Muscle of leg (tissue), 11 donors: Measurements from ENCODE around the gene HBG2. TPM values are rescaled to one million over a fixed set of nuclear protein-coding genes. Genes with fewer than 3 reads are reported as not detected.
A peak's percentile ranks its signal among the peaks of the same experiment; 100 is the strongest.

ENCODE experiments used
- DNase-seq: peaks from one replicate; pipeline ENCODE4 v3.0.0; 2013
- H3K27ac ChIP-seq: one replicate; pipeline ENCODE4 v1.5.1; 2013; ENCODE audit warnings: mild to moderate bottlenecking, low read length, control low read depth
- H3K27me3 ChIP-seq: one replicate; pipeline ENCODE4 v1.6.1; 2013; ENCODE audit warnings: low read length; ENCODE audit not compliant: control insufficient read depth, insufficient read depth
- H3K36me3 ChIP-seq: one replicate; pipeline ENCODE4 v1.6.1; 2013; ENCODE audit warnings: low read length; ENCODE audit not compliant: control insufficient read depth, insufficient read depth
- H3K4me1 ChIP-seq: one replicate; pipeline ENCODE4 v1.6.1; 2013; ENCODE audit warnings: low read length; ENCODE audit not compliant: control insufficient read depth, insufficient read depth
- H3K4me3 ChIP-seq: one replicate; pipeline ENCODE4 v1.5.1; 2013; ENCODE audit warnings: low read length, control low read depth
- H3K9me3 ChIP-seq: replicated peaks from 2 replicates; pipeline ENCODE4 v1.6.1; 2013; ENCODE audit warnings: low read depth, low read length; ENCODE audit not compliant: control insufficient read depth
- WGBS: methylation state at CpG from one replicate; pipeline ENCODE4 v1.1.5; 2013; ENCODE audit warnings: missing lambda C conversion rate; ENCODE audit not compliant: insufficient coverage; 5-methylcytosine and 5-hydroxymethylcytosine counted together
- polyA plus RNA-seq, 8 donors: library from polyadenylated mRNA; unstranded; fragments of 120-200 nt; gene quantifications; one replicate each; pipeline versions ENCODE4 v1.2.1 to v1.2.3, GENCODE V29; 2013; ENCODE audit warnings: inconsistent platforms in 1 of 8, low replicate concordance in 1 of 8; ENCODE audit not compliant: insufficient read length in 8 of 8, insufficient read depth in 1 of 8
- total RNA-seq: library from RNA; stranded (reverse); fragments of 120-200 nt; gene quantifications from one replicate; pipeline ENCODE4 v1.2.4, GENCODE V29; 2013

The HBG2 gene
- total and polyA plus RNA-seq, 9 donors = 2,843 to 13,943 (median 7,757) TPM

- Histone ChIP-seq H3K4me3 (no peak overlapping the region), H3K27ac (no peak overlapping the region), H3K27me3 (no peaks in the 10 kb centered on the region), H3K4me1 (no peaks in the 10 kb centered on the region), H3K9me3 (no peaks in the 10 kb centered on the region), H3K36me3 (no peaks in the 10 kb centered on the region)
- DNase-seq = no peak
- WGBS = 80% methylated on average over 3 of the region's 6 CpGs
Measured at GRCh38 chr11:5224538-5225479, 29.8 kb downstream of the HBG2 start.

DNA sequence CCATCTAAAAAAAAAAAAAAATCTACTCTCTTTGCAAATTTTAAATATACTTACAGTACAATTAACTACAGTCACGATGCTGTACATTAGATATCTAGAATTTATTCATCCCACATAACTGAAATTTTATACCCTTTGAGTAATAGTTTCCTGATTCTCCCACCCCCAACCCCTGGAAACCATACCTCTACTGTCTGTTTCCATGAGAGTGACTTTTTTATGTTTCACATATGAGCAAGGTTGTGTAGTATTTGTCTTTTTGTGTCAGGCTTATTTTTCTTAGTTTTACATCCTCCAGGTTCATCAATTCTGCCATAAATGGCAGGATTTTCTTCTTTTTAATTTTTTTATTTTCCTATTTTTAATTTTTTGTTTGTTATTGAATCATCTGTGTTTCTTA lies 30.9 kb downstream of the HBG2 start:
- Histone ChIP-seq H3K4me1 (no peaks in the 10 kb centered on the region), H3K36me3 (no peaks in the 10 kb centered on the region), H3K9me3 (no peaks in the 10 kb centered on the region), H3K27me3 (no peaks in the 10 kb centered on the region), H3K4me3 (no peak overlapping the region), H3K27ac (no peak overlapping the region)
- no peak for DNase-seq
- 80% methylated on average over 1 of the region's 1 CpG for WGBS

- Histone ChIP-seq H3K27me3 (no peaks in the 10 kb centered on the region), H3K4me1 (no peaks in the 10 kb centered on the region), H3K4me3 (no peak overlapping the region), H3K27ac (no peak overlapping the region), H3K36me3 (no peaks in the 10 kb centered on the region), H3K9me3 (no peaks in the 10 kb centered on the region)
- 91% methylated on average over 6 of the region's 6 CpGs for WGBS
- no peak for DNase-seq
Measured at GRCh38 chr11:5223146-5223545, 31.4 kb downstream of the HBG2 start.

- no peak for DNase-seq
- no peaks in the 10 kb centered on the region for H3K27me3 ChIP-seq
- no peaks in the 10 kb centered on the region for H3K4me1 ChIP-seq
- no peak overlapping the region for H3K4me3 ChIP-seq
- H3K36me3 ChIP-seq = no peaks in the 10 kb centered on the region
- H3K27ac ChIP-seq = no peak overlapping the region
- H3K9me3 ChIP-seq = no peaks in the 10 kb centered on the region
- WGBS = 51% methylated on average over 4 of the region's 7 CpGs
Measured at GRCh38 chr11:5210376-5210885, 44.1 kb downstream of the HBG2 start.

- no peaks in the 10 kb centered on the region for H3K27me3 ChIP-seq
- H3K9me3 ChIP-seq = no peaks in the 10 kb centered on the region
- DNase-seq = peak; percentile 37
- no peaks in the 10 kb centered on the region for H3K4me1 ChIP-seq
- WGBS = no CpG with 5 or more reads among the region's 1 CpG
- no peak overlapping the region for H3K27ac ChIP-seq
- no peak overlapping the region for H3K4me3 ChIP-seq
- no peaks in the 10 kb centered on the region for H3K36me3 ChIP-seq
Measured at GRCh38 chr11:5204787-5205186, 49.8 kb downstream of the HBG2 start.

DNA sequence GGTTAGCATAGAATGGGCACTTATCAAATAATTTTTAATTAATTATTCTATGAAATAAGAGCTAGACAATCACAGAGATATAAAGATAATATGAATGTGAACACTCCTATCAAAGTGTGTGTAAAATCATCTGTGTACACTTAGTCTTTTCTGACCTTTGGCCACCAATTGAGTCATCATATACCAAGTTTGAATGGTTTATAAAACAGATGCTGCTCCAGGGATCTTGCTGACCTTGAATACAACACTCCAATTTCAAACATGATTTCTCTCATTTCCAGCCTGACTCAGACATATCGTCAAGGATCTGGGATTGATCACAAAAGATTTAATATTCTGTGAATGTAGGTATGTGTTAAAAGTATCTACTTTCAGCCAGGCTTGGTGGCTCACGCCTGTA lies 51.2 kb downstream of the HBG2 start:
- H3K36me3 ChIP-seq = no peaks in the 10 kb centered on the region
- no CpG with 5 or more reads among the region's 2 CpGs for WGBS
- no peak overlapping the region for H3K4me3 ChIP-seq
- H3K9me3 ChIP-seq = no peaks in the 10 kb centered on the region
- no peaks in the 10 kb centered on the region for H3K4me1 ChIP-seq
- H3K27me3 ChIP-seq = no peaks in the 10 kb centered on the region
- H3K27ac ChIP-seq = no peak overlapping the region
- DNase-seq = no peak

Other genes with a start within 250 kb of the HBG2 start
- gene OR52J3, start 208.3 kb downstream of the HBG2 start, total RNA-seq = not detected
- gene OR52J3, start 208.3 kb downstream of the HBG2 start, polyA plus RNA-seq = not detected
- gene OR52E2, start 195.2 kb downstream of the HBG2 start, total RNA-seq = not detected
- not detected for gene OR52E2, start 195.2 kb downstream of the HBG2 start, polyA plus RNA-seq
- gene OR52E1, start 185.2 kb downstream of the HBG2 start, total RNA-seq = not detected
- not detected for gene OR52E1, start 185.2 kb downstream of the HBG2 start, polyA plus RNA-seq
- gene OR52A5, start 116.4 kb downstream of the HBG2 start, total RNA-seq = not detected
- gene OR52A5, start 116.4 kb downstream of the HBG2 start, polyA plus RNA-seq = not detected
- not detected for gene OR52A1, start 100.0 kb downstream of the HBG2 start, total RNA-seq
- under 1 TPM in 6 of 8 donors, not detected in 2; 0.01 to 0.03 (median 0.01) TPM for gene OR52A1, start 100.0 kb downstream of the HBG2 start, polyA plus RNA-seq
- not detected for gene OR51V1, start 54.1 kb downstream of the HBG2 start, total RNA-seq
- gene OR51V1, start 54.1 kb downstream of the HBG2 start, polyA plus RNA-seq = not detected
- gene HBB, start 27.7 kb downstream of the HBG2 start, total RNA-seq = 755 TPM
- 100 to 1,000 TPM; 217 to 965 (median 589) TPM for gene HBB, start 27.7 kb downstream of the HBG2 start, polyA plus RNA-seq
- gene HBD, start 20.3 kb downstream of the HBG2 start, total RNA-seq = not detected
- 1 to 10 TPM in 1 of 8 donors, under 1 TPM in 5, not detected in 2; 0.39 to 1.0 (median 0.58) TPM for gene HBD, start 20.3 kb downstream of the HBG2 start, polyA plus RNA-seq
- 1,078 TPM for gene HBG1, start 4.9 kb downstream of the HBG2 start, total RNA-seq
- 1,000 to 10,000 TPM in 2 of 8 donors, 10 to 100 TPM in 6; 12.5 to 3,398 (median 25.4) TPM for gene HBG1, start 4.9 kb downstream of the HBG2 start, polyA plus RNA-seq
- 10.3 TPM for gene HBE1, start 15.2 kb upstream of the HBG2 start, total RNA-seq
- 10 to 100 TPM in 7 of 8 donors, 1 to 10 TPM in 1; 6.7 to 64.8 (median 19.8) TPM for gene HBE1, start 15.2 kb upstream of the HBG2 start, polyA plus RNA-seq
- gene OR51B4, start 47.2 kb upstream of the HBG2 start, total RNA-seq = 0.09 TPM
- gene OR51B4, start 47.2 kb upstream of the HBG2 start, polyA plus RNA-seq = under 1 TPM in 2 of 8 donors, not detected in 6; 0.13 to 0.18 TPM
- 0.09 TPM for gene OR51B2, start 69.5 kb upstream of the HBG2 start, total RNA-seq
- not detected for gene OR51B2, start 69.5 kb upstream of the HBG2 start, polyA plus RNA-seq
- gene OR51B5, start 88.7 kb upstream of the HBG2 start, total RNA-seq = 0.31 TPM
- gene OR51B5, start 88.7 kb upstream of the HBG2 start, polyA plus RNA-seq = under 1 TPM in 3 of 8 donors, not detected in 5; 0.20 to 0.28 (median 0.26) TPM
- gene OR51B6, start 96.7 kb upstream of the HBG2 start, total RNA-seq = not detected
- gene OR51B6, start 96.7 kb upstream of the HBG2 start, polyA plus RNA-seq = not detected
- not detected for gene OR51M1, start 129.0 kb upstream of the HBG2 start, total RNA-seq
- gene OR51M1, start 129.0 kb upstream of the HBG2 start, polyA plus RNA-seq = not detected
- gene OR51Q1, start 167.3 kb upstream of the HBG2 start, total RNA-seq = not detected
- not detected for gene OR51Q1, start 167.3 kb upstream of the HBG2 start, polyA plus RNA-seq
- not detected for gene OR51I1, start 186.7 kb upstream of the HBG2 start, total RNA-seq
- gene OR51I1, start 186.7 kb upstream of the HBG2 start, polyA plus RNA-seq = not detected
- not detected for gene OR51I2, start 194.5 kb upstream of the HBG2 start, total RNA-seq
- gene OR51I2, start 194.5 kb upstream of the HBG2 start, polyA plus RNA-seq = not detected
- not detected for gene OR52D1, start 233.9 kb upstream of the HBG2 start, total RNA-seq
- gene OR52D1, start 233.9 kb upstream of the HBG2 start, polyA plus RNA-seq = not detected